NB4 (cell line): Measurements from ENCODE around the gene RBM4B.

ENCODE experiments used
- DNase-seq: peaks from one replicate; pipeline ENCODE4 v3.0.0; 2010; ENCODE audit warnings: low read depth
- H3K4me3 ChIP-seq: one replicate; pipeline ENCODE4 v1.5.1; 2011; ENCODE audit warnings: mild to moderate bottlenecking, low read depth, low read length, moderate library complexity
- CTCF ChIP-seq: IDR thresholded peaks from one replicate; pipeline ENCODE4 v1.5.1; 2012; ENCODE audit warnings: low read depth, low read length
- MAX ChIP-seq: IDR thresholded peaks from 2 replicates; pipeline ENCODE4 v1.6.1; 2011; ENCODE audit warnings: low read depth, low read length
- MYC ChIP-seq: IDR thresholded peaks from 2 replicates; pipeline ENCODE4 v1.6.1; 2011; ENCODE audit warnings: low read depth, low read length
- POLR2A ChIP-seq: IDR thresholded peaks from 2 replicates; pipeline ENCODE4 v1.6.1; 2011; ENCODE audit warnings: mild to moderate bottlenecking; ENCODE audit not compliant: insufficient read length; ENCODE audit errors: extremely low read depth

RBM4B gene

GRCh38 chr11:66625752-66626149 lies 51.9 kb downstream of the RBM4B start:
- TF ChIP-seq MYC: no peak
- TF ChIP-seq POLR2A: no peak
- TF ChIP-seq CTCF: no peak
- TF ChIP-seq MAX: no peak
- no peak overlapping the region for H3K4me3 ChIP-seq
- DNase-seq: no peak

DNA sequence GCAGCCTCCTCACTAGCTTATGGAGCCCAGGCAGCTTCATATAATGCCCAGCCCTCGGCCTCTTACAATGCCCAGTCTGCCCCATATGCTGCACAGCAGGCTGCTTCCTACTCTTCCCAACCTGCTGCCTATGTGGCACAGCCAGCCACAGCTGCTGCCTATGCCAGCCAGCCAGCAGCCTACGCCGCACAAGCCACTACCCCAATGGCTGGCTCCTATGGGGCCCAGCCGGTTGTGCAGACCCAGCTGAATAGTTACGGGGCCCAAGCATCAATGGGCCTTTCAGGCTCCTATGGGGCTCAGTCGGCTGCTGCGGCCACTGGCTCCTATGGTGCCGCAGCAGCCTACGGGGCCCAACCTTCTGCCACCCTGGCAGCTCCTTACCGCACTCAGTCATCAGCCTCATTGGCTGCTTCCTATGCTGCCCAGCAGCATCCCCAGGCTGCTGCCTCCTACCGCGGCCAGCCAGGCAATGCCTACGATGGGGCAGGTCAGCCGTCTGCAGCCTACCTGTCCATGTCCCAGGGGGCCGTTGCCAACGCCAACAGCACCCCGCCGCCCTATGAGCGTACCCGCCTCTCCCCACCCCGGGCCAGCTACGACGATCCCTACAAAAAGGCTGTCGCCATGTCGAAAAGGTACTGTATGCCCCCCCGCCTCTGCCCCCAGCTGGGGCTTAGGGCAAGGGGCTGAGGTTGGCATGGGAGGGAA lies 52.5 kb downstream of the RBM4B start:
- TF ChIP-seq CTCF (no peak), POLR2A (no peak), MAX (no peak), MYC (no peak)

GRCh38 chr11:66624450-66624849 lies 53.2 kb downstream of the RBM4B start:
- H3K4me3 ChIP-seq: no peak overlapping the region
- DNase-seq: no peak
- TF ChIP-seq POLR2A (no peak), MAX (no peak), MYC (no peak)

More for the DNA sequence above, 52.5 kb downstream of the RBM4B start:
- H3K4me3 ChIP-seq: no peak overlapping the region
- no peak for DNase-seq

DNA sequence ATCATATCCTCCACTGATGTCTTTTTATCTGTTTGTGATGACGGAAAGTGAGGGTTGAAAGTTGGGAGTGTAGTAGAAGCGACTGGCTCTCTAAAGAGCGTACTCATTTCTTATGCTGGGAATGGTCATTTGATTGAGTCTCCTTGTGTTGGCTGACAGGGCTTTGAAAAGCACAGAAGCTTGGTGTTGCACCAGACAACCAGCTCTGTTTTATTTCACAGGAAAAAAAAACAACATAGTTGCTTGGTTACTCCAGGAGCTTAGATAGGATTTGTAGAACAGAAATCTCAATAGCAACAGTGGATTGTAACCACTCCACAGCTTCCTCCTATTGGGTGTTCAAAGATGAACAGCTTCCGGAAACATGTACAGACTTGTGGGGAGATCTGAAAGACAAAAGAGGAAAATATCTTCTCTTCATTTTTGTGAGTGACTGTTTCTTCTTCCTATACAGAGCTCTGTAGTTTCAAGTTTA lies 58.6 kb downstream of the RBM4B start:
- no peak for TF ChIP-seq MAX
- TF ChIP-seq CTCF: no peak
- TF ChIP-seq POLR2A: no peak
- no peak for TF ChIP-seq MYC
- peak; percentile 60 for DNase-seq
- H3K4me3 ChIP-seq: peak overlapping the region; percentile 89

DNA sequence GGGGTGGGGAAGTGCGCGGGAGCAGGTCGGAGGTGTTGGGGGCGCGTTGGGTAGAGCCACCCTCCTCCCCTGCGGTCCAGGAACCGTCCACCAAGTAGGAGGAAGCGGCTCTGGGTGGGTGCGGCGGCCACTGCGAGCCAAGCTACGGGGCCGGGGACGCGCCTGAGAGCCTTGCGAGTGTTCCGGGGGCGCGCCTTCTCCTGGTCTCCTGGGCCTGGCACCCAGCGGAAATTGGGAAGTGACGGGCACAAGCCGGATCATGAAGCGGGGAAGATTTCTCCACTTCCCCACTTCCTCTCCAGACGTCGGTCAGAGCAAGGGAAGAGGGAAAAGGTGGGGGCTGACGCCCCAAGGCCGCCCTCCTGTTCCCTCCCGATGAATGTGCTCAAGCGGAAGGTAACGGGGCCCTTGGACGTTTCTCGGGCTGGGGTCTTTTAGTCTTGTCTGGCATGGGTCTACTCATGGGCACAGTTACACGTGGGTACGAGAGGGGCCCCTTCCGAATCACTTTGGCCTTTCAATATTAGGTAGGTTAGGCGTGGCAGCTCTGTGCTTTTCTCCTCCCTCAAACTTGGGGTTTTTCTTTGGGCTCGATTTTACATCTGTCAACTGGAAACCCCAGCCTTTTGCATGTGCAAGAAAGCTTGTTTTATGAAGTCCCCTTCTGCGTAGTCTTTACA lies 60.4 kb downstream of the RBM4B start:
- DNase-seq: no peak
- TF ChIP-seq CTCF (no peak), POLR2A (no peak), MAX (no peak)

DNA sequence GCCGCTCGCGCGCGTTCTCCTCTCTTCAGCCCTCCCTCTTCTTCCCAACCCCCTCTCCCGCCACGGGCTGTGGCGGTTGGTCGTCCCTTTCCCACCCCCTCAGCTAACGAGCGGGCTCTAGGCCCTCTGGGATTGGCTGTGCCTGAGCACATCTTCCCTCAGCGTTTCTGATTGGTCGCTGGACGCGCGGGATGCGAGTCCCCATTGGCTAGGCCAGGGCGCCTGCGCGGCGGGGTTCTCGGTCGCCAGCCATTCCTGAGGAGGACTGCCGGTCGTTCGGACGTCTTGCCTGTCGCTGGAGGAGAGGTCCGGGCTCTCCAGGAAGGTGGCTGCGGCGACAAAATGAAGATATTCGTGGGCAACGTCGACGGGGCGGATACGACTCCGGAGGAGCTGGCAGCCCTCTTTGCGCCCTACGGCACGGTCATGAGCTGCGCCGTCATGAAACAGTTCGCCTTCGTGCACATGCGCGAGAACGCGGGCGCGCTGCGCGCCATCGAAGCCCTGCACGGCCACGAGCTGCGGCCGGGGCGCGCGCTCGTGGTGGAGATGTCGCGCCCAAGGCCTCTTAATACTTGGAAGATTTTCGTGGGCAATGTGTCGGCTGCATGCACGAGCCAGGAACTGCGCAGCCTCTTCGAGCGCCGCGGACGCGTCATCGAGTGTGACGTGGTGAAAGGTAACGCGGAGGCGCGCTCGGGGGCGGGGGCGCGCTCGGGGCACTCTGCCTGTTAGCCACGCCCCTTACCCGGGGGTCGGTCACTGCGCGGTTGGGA lies 61.1 kb downstream of the RBM4B start, which contains the start of gene RBM14:
Gene RBM14 (plus strand): TSS at position 252 of the 776 bp plus-strand sequence. CDS start 91 bp downstream, at position 343.
- TF ChIP-seq MYC (peak; percentile 82), MAX (peak; percentile 69), CTCF (no peak), POLR2A (peak; percentile 100)
- DNase-seq: peak; percentile 100
- peak within 1 kb of the TSS; percentile 89 for H3K4me3 ChIP-seq

More for the DNA sequence above, 60.4 kb downstream of the RBM4B start:
- peak overlapping the region; percentile 89 for H3K4me3 ChIP-seq
